Measurements from ENCODE around the gene MLIP. TPM values are rescaled to one million over a fixed set of nuclear protein-coding genes. Genes with fewer than 3 reads are reported as not detected.

The MLIP gene
- total and polyA plus RNA-seq, 2 donors = 0.19 to 1.1 TPM

- no peak for DNase-seq (ENCODE audit: low read depth in 6 of 9, low spot score in 9 of 9)
- Histone ChIP-seq H3K9me3 (ENCODE audit: control insufficient read depth in 2 of 2, insufficient read depth in 1 of 2, low read length in 1 of 2) (no peaks in the 10 kb centered on the region), H3K4me3 (ENCODE audit: low read length in 2 of 2) (no peak overlapping the region), H3K36me3 (ENCODE audit: control insufficient read depth in 2 of 2, insufficient read depth in 2 of 2, low read length in 1 of 2) (no peaks in the 10 kb centered on the region), H3K4me1 (ENCODE audit: control insufficient read depth in 2 of 2, insufficient read depth in 2 of 2, low read length in 2 of 2) (no peaks in the 10 kb centered on the region), H3K27ac (ENCODE audit: low read depth in 1 of 2, low read length in 1 of 2) (no peak overlapping the region), H3K27me3 (ENCODE audit: control insufficient read depth in 2 of 2, insufficient read depth in 1 of 2, low read length in 1 of 2) (no peaks in the 10 kb centered on the region)
- WGBS = 95% methylated on average over 12 of the region's 12 CpGs
Observed at GRCh38 chr6:54142889-54143519, 31.8 kb downstream of the MLIP start.

GRCh38 chr6:54151861-54152260, 40.6 kb downstream of the MLIP start:
- no peaks in the 10 kb centered on the region for H3K4me1 ChIP-seq (ENCODE audit: control insufficient read depth in 2 of 2, insufficient read depth in 2 of 2, low read length in 2 of 2)
- DNase-seq (ENCODE audit: low read depth in 6 of 9, low spot score in 9 of 9) = no peak
- H3K27ac ChIP-seq (ENCODE audit: low read depth in 1 of 2, low read length in 1 of 2) = no peak overlapping the region
- no peaks in the 10 kb centered on the region for H3K9me3 ChIP-seq (ENCODE audit: control insufficient read depth in 2 of 2, insufficient read depth in 1 of 2, low read length in 1 of 2)
- no peaks in the 10 kb centered on the region for H3K27me3 ChIP-seq (ENCODE audit: control insufficient read depth in 2 of 2, insufficient read depth in 1 of 2, low read length in 1 of 2)
- no peaks in the 10 kb centered on the region for H3K36me3 ChIP-seq (ENCODE audit: control insufficient read depth in 2 of 2, insufficient read depth in 2 of 2, low read length in 1 of 2)
- H3K4me3 ChIP-seq (ENCODE audit: low read length in 2 of 2) = no peak overlapping the region
- WGBS = 1% methylated on average over 1 of the region's 1 CpG

- DNase-seq (ENCODE audit: low read depth in 6 of 9, low spot score in 9 of 9) = no peak
- Histone ChIP-seq H3K27ac (ENCODE audit: low read depth in 1 of 2, low read length in 1 of 2) (no peak overlapping the region), H3K27me3 (ENCODE audit: control insufficient read depth in 2 of 2, insufficient read depth in 1 of 2, low read length in 1 of 2) (no peaks in the 10 kb centered on the region), H3K36me3 (ENCODE audit: control insufficient read depth in 2 of 2, insufficient read depth in 2 of 2, low read length in 1 of 2) (no peaks in the 10 kb centered on the region), H3K9me3 (ENCODE audit: control insufficient read depth in 2 of 2, insufficient read depth in 1 of 2, low read length in 1 of 2) (no peaks in the 10 kb centered on the region), H3K4me1 (ENCODE audit: control insufficient read depth in 2 of 2, insufficient read depth in 2 of 2, low read length in 2 of 2) (no peaks in the 10 kb centered on the region), H3K4me3 (ENCODE audit: low read length in 2 of 2) (no peak overlapping the region)
Observed at GRCh38 chr6:54156650-54157250, 45.5 kb downstream of the MLIP start.

GRCh38 chr6:54157405-54157804, 46.2 kb downstream of the MLIP start:
- Histone ChIP-seq H3K36me3 (ENCODE audit: control insufficient read depth in 2 of 2, insufficient read depth in 2 of 2, low read length in 1 of 2) (no peaks in the 10 kb centered on the region), H3K4me3 (ENCODE audit: low read length in 2 of 2) (no peak overlapping the region), H3K27me3 (ENCODE audit: control insufficient read depth in 2 of 2, insufficient read depth in 1 of 2, low read length in 1 of 2) (no peaks in the 10 kb centered on the region), H3K27ac (ENCODE audit: low read depth in 1 of 2, low read length in 1 of 2) (no peak overlapping the region), H3K9me3 (ENCODE audit: control insufficient read depth in 2 of 2, insufficient read depth in 1 of 2, low read length in 1 of 2) (no peaks in the 10 kb centered on the region), H3K4me1 (ENCODE audit: control insufficient read depth in 2 of 2, insufficient read depth in 2 of 2, low read length in 2 of 2) (no peaks in the 10 kb centered on the region)
- no peak for DNase-seq (ENCODE audit: low read depth in 6 of 9, low spot score in 9 of 9)

- Histone ChIP-seq H3K27me3 (ENCODE audit: control insufficient read depth in 2 of 2, insufficient read depth in 1 of 2, low read length in 1 of 2) (no peaks in the 10 kb centered on the region), H3K9me3 (ENCODE audit: control insufficient read depth in 2 of 2, insufficient read depth in 1 of 2, low read length in 1 of 2) (no peaks in the 10 kb centered on the region), H3K36me3 (ENCODE audit: control insufficient read depth in 2 of 2, insufficient read depth in 2 of 2, low read length in 1 of 2) (no peaks in the 10 kb centered on the region), H3K4me3 (ENCODE audit: low read length in 2 of 2) (no peak overlapping the region), H3K4me1 (ENCODE audit: control insufficient read depth in 2 of 2, insufficient read depth in 2 of 2, low read length in 2 of 2) (no peaks in the 10 kb centered on the region), H3K27ac (ENCODE audit: low read depth in 1 of 2, low read length in 1 of 2) (no peak overlapping the region)
- DNase-seq (ENCODE audit: low read depth in 6 of 9, low spot score in 9 of 9) = no peak
Observed at GRCh38 chr6:54173089-54173488, 61.8 kb downstream of the MLIP start.

- no peaks in the 10 kb centered on the region for H3K4me1 ChIP-seq (ENCODE audit: control insufficient read depth in 2 of 2, insufficient read depth in 2 of 2, low read length in 2 of 2)
- H3K27me3 ChIP-seq (ENCODE audit: control insufficient read depth in 2 of 2, insufficient read depth in 1 of 2, low read length in 1 of 2) = no peaks in the 10 kb centered on the region
- no peak overlapping the region for H3K4me3 ChIP-seq (ENCODE audit: low read length in 2 of 2)
- no peak overlapping the region for H3K27ac ChIP-seq (ENCODE audit: low read depth in 1 of 2, low read length in 1 of 2)
- no peaks in the 10 kb centered on the region for H3K36me3 ChIP-seq (ENCODE audit: control insufficient read depth in 2 of 2, insufficient read depth in 2 of 2, low read length in 1 of 2)
- WGBS = 33% methylated on average over 1 of the region's 1 CpG
- DNase-seq (ENCODE audit: low read depth in 6 of 9, low spot score in 9 of 9) = no peak
- H3K9me3 ChIP-seq (ENCODE audit: control insufficient read depth in 2 of 2, insufficient read depth in 1 of 2, low read length in 1 of 2) = no peaks in the 10 kb centered on the region
Observed at GRCh38 chr6:54179152-54179551, 67.9 kb downstream of the MLIP start.

GRCh38 chr6:54183616-54184015, 72.4 kb downstream of the MLIP start:
- Histone ChIP-seq H3K36me3 (ENCODE audit: control insufficient read depth in 2 of 2, insufficient read depth in 2 of 2, low read length in 1 of 2) (no peaks in the 10 kb centered on the region), H3K9me3 (ENCODE audit: control insufficient read depth in 2 of 2, insufficient read depth in 1 of 2, low read length in 1 of 2) (no peaks in the 10 kb centered on the region), H3K27me3 (ENCODE audit: control insufficient read depth in 2 of 2, insufficient read depth in 1 of 2, low read length in 1 of 2) (no peaks in the 10 kb centered on the region), H3K27ac (ENCODE audit: low read depth in 1 of 2, low read length in 1 of 2) (no peak overlapping the region), H3K4me1 (ENCODE audit: control insufficient read depth in 2 of 2, insufficient read depth in 2 of 2, low read length in 2 of 2) (no peaks in the 10 kb centered on the region), H3K4me3 (ENCODE audit: low read length in 2 of 2) (no peak overlapping the region)
- WGBS = 97% methylated on average over 7 of the region's 7 CpGs
- no peak for DNase-seq (ENCODE audit: low read depth in 6 of 9, low spot score in 9 of 9)

- Histone ChIP-seq H3K36me3 (ENCODE audit: control insufficient read depth in 2 of 2, insufficient read depth in 2 of 2, low read length in 1 of 2) (no peaks in the 10 kb centered on the region), H3K27me3 (ENCODE audit: control insufficient read depth in 2 of 2, insufficient read depth in 1 of 2, low read length in 1 of 2) (no peaks in the 10 kb centered on the region), H3K4me3 (ENCODE audit: low read length in 2 of 2) (no peak overlapping the region), H3K27ac (ENCODE audit: low read depth in 1 of 2, low read length in 1 of 2) (no peak overlapping the region), H3K4me1 (ENCODE audit: control insufficient read depth in 2 of 2, insufficient read depth in 2 of 2, low read length in 2 of 2) (no peaks in the 10 kb centered on the region), H3K9me3 (ENCODE audit: control insufficient read depth in 2 of 2, insufficient read depth in 1 of 2, low read length in 1 of 2) (no peaks in the 10 kb centered on the region)
- 98% methylated on average over 1 of the region's 1 CpG for WGBS
- no peak for DNase-seq (ENCODE audit: low read depth in 6 of 9, low spot score in 9 of 9)
Observed at GRCh38 chr6:54185885-54186284, 74.6 kb downstream of the MLIP start.

- Histone ChIP-seq H3K4me1 (ENCODE audit: control insufficient read depth in 2 of 2, insufficient read depth in 2 of 2, low read length in 2 of 2) (no peaks in the 10 kb centered on the region), H3K9me3 (ENCODE audit: control insufficient read depth in 2 of 2, insufficient read depth in 1 of 2, low read length in 1 of 2) (no peaks in the 10 kb centered on the region)
- 56% methylated on average over 2 of the region's 2 CpGs for WGBS
Observed at GRCh38 chr6:54188846-54189245, 77.6 kb downstream of the MLIP start.

More at GRCh38 chr6:54188846-54189245, 77.6 kb downstream of the MLIP start:
- no peak overlapping the region for H3K27ac ChIP-seq (ENCODE audit: low read depth in 1 of 2, low read length in 1 of 2)
- no peaks in the 10 kb centered on the region for H3K36me3 ChIP-seq (ENCODE audit: control insufficient read depth in 2 of 2, insufficient read depth in 2 of 2, low read length in 1 of 2)
- no peaks in the 10 kb centered on the region for H3K27me3 ChIP-seq (ENCODE audit: control insufficient read depth in 2 of 2, insufficient read depth in 1 of 2, low read length in 1 of 2)
- DNase-seq (ENCODE audit: low read depth in 6 of 9, low spot score in 9 of 9) = no peak
- H3K4me3 ChIP-seq (ENCODE audit: low read length in 2 of 2) = no peak overlapping the region
